Ovary (tissue), 9 donors: Measurements from ENCODE around the gene CLK4. TPM values are rescaled to one million over a fixed set of nuclear protein-coding genes. Genes with fewer than 3 reads are reported as not detected.

Experiments used
- DNase-seq, 5 donors: peaks; one replicate each; pipeline ENCODE4 v3.0.0-alpha.2; 2019 to 2020
- H3K27ac ChIP-seq, 2 donors: fragments of 200-600 bp; one replicate each; pipeline versions ENCODE4 v1.5.1 to v1.8.0; 2019 to 2022
- H3K27me3 ChIP-seq: fragments of 200-600 bp; one replicate; pipeline ENCODE4 v1.8.0; 2022
- H3K36me3 ChIP-seq: fragments of 200-600 bp; sonication (generic); one replicate; pipeline ENCODE4 v1.5.1; 2019
- H3K4me1 ChIP-seq: one replicate; pipeline ENCODE4 v1.8.1; 2013; ENCODE audit warnings: mild to moderate bottlenecking, moderate library complexity; ENCODE audit not compliant: insufficient read depth
- H3K4me3 ChIP-seq: fragments of 200-600 bp; sonication (generic); one replicate; pipeline ENCODE4 v1.5.1; 2017
- H3K9me3 ChIP-seq, 2 donors: fragments of 200-600 bp in 1 of 2; sonication (generic) in 1 of 2; one replicate each; pipeline versions ENCODE4 v1.5.1 to v1.8.1; 2013 to 2019; ENCODE audit warnings: mild to moderate bottlenecking in 1 of 2, moderate library complexity in 1 of 2
- EP300 ChIP-seq: sonication (generic); formaldehyde crosslinking; IDR thresholded peaks from one replicate; pipeline ENCODE4 v1.6.1; 2017; ENCODE audit warnings: antibody characterized with exemption
- POLR2A ChIP-seq: fragments of 450-650 bp; IDR thresholded peaks from one replicate; pipeline ENCODE4 v1.6.1; 2017; ENCODE audit warnings: antibody characterized with exemption, mild to moderate bottlenecking, moderate library complexity
- WGBS, 3 donors: extraction: QIAGEN DNeasy Blood & Tissue Kit in 1 of 3; methylation state at CpG; one replicate each; pipeline versions ENCODE4 v1.1.5 to v1.1.7; 2013 to 2017; 5-methylcytosine and 5-hydroxymethylcytosine counted together
- intact Hi-C, 4 donors: fragments of 100-400 bp; cut with DNase I; formaldehyde crosslinking; loops; one replicate each; pipeline versions ENCODE4 v1.11.0 to v1.15.1; 2022 to 2023
- polyA plus RNA-seq, 2 donors: library from polyadenylated mRNA; stranded (reverse); fragments of 200-250 nt in 1 of 2; fragments of 350-450 nt in 1 of 2; fragmentation: Illumina TruSeq in 1 of 2; extraction: RNeasy Lipid Tissue Mini Kit (QIAGEN cat#74804) in 1 of 2; gene quantifications; one replicate each; pipeline ENCODE4 v1.2.3, GENCODE V29; 2013 to 2014
- total RNA-seq, 7 donors: library from RNA; depleted of rRNA in 2 of 7; stranded (reverse); fragments of >200 nt in 2 of 7; fragmentation: NEBNext Ultra II Directional in 3 of 7; extraction: Animal tissue kit (Norgen Biotek cat#: 25700) in 3 of 7; gene quantifications; one replicate each; pipeline versions ENCODE4 v1.1.0 to v1.2.4, GENCODE V29; 2016 to 2023
- TF ChIP-seq, protein P1 (sequence below), 3 donors: fragments of 450-650 bp in 2 of 3; fragments of 200-600 bp in 1 of 3; IDR thresholded peaks; one replicate each; pipeline versions ENCODE4 v1.5.1 to v1.8.0; 2016 to 2022; ENCODE audit warnings: antibody characterized with exemption in 3 of 3, mild to moderate bottlenecking in 1 of 3
- donor health status: DM: no; HTN: no; CAD: no; lungs with moderate emphysema.
- donor health status: DM: no; HTN: no; CAD: no.
- donor health status: Bipolar disorder and iron deficiency.
- donor health status: DM: yes; HTN: yes; CAD: no.
- donor health status: DM: no; HTN: no; CAD: no.
- donor health status: DM: yes; HTN: yes; CAD: no.

The CLK4 gene
- total and polyA plus RNA-seq, 9 donors, result 21.2 to 40.1 (median 25.5) TPM

GRCh38 chr5:178569485-178569884 is 57.4 kb downstream of the CLK4 start:
- H3K36me3 ChIP-seq, result no peaks in the 10 kb centered on the region
- no peaks in the 10 kb centered on the region for H3K4me1 ChIP-seq
- H3K9me3 ChIP-seq, result no peaks in the 10 kb centered on the region
- H3K27me3 ChIP-seq, result no peaks in the 10 kb centered on the region
- H3K4me3 ChIP-seq, result no peak overlapping the region
- no peak for DNase-seq
- WGBS, 3 donors, result 45 to 78% (median 46%) methylated on average over 2 of the region's 2 CpGs
- no peak overlapping the region for H3K27ac ChIP-seq
- no peak for TF ChIP-seq EP300
- TF ChIP-seq, protein P1, sequence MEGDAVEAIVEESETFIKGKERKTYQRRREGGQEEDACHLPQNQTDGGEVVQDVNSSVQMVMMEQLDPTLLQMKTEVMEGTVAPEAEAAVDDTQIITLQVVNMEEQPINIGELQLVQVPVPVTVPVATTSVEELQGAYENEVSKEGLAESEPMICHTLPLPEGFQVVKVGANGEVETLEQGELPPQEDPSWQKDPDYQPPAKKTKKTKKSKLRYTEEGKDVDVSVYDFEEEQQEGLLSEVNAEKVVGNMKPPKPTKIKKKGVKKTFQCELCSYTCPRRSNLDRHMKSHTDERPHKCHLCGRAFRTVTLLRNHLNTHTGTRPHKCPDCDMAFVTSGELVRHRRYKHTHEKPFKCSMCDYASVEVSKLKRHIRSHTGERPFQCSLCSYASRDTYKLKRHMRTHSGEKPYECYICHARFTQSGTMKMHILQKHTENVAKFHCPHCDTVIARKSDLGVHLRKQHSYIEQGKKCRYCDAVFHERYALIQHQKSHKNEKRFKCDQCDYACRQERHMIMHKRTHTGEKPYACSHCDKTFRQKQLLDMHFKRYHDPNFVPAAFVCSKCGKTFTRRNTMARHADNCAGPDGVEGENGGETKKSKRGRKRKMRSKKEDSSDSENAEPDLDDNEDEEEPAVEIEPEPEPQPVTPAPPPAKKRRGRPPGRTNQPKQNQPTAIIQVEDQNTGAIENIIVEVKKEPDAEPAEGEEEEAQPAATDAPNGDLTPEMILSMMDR (IDR thresholded peaks at IDR 0.05), result no peak
- no peak for TF ChIP-seq POLR2A
- intact Hi-C loops, result no loop called here

- Histone ChIP-seq H3K4me1 (no peaks in the 10 kb centered on the region), H3K27ac (no peak overlapping the region), H3K9me3 (no peaks in the 10 kb centered on the region), H3K27me3 (no peaks in the 10 kb centered on the region), H3K4me3 (no peak overlapping the region), H3K36me3 (no peaks in the 10 kb centered on the region)
- no peak for DNase-seq
- TF ChIP-seq, protein P1 (IDR thresholded peaks at IDR 0.05), result no peak
- TF ChIP-seq EP300 (no peak), POLR2A (no peak)
- WGBS, 3 donors, result 56 to 57% (median 56%) methylated on average over 12 of the region's 12 CpGs
- intact Hi-C loops, result no loop called here
Observed at GRCh38 chr5:178564811-178565550, 61.9 kb downstream of the CLK4 start.

- no peaks in the 10 kb centered on the region for H3K27me3 ChIP-seq
- no peak overlapping the region for H3K27ac ChIP-seq
- H3K4me1 ChIP-seq, result no peaks in the 10 kb centered on the region
- WGBS, 3 donors, result 41 to 50% (median 43%) methylated on average over 4 of the region's 4 CpGs
- no peak for TF ChIP-seq POLR2A
- TF ChIP-seq, protein P1 (IDR thresholded peaks at IDR 0.05), result no peak
- no peak for TF ChIP-seq EP300
- DNase-seq, result no peak
- intact Hi-C loops, result no loop called here
- H3K36me3 ChIP-seq, result no peaks in the 10 kb centered on the region
- no peaks in the 10 kb centered on the region for H3K9me3 ChIP-seq
- H3K4me3 ChIP-seq, result no peak overlapping the region
Observed at GRCh38 chr5:178564397-178564796, 62.5 kb downstream of the CLK4 start.

- Histone ChIP-seq H3K27ac (no peak overlapping the region), H3K36me3 (no peaks in the 10 kb centered on the region), H3K27me3 (no peaks in the 10 kb centered on the region), H3K4me3 (no peak overlapping the region), H3K4me1 (no peaks in the 10 kb centered on the region), H3K9me3 (no peaks in the 10 kb centered on the region)
- TF ChIP-seq POLR2A, result no peak
- TF ChIP-seq EP300, result no peak
- TF ChIP-seq, protein P1 (IDR thresholded peaks at IDR 0.05), result no peak
- DNase-seq, result no peak
- intact Hi-C loops, result no loop called here
- WGBS, 3 donors, result 78 to 85% (median 84%) methylated on average over 8 of the region's 8 CpGs
Observed at GRCh38 chr5:178563621-178564020, 63.2 kb downstream of the CLK4 start.
